Measurements from ENCODE around the gene CRISP2.
"Not testable (repeated sequence)": the region's sequence is repeated elsewhere in the genome, so short reads cannot be mapped to it uniquely, and the experiment has no call there.

Gene CRISP2
- 0 reads per million in 4 experiments for total RNA-seq

- no peak for DNase-seq
These were observed at the start of gene CRISP2 for GRCh38 chr6:49713346-49713745. TSS of gene CRISP2 (minus strand) at chr6:49713543. CDS start at chr6:49709196, 4,347 bp downstream.

GRCh38 chr6:49744259-49744658, 30.9 kb upstream of the CRISP2 start, which contains the start of gene CRISP3:
TSS of gene CRISP3 (minus strand) at chr6:49744388. CDS start at chr6:49744367, 21 bp downstream.
- no peak for DNase-seq

- DNase-seq: no peak
These were observed 30.1 kb upstream of the CRISP2 start for GRCh38 chr6:49743429-49743828.

- DNase-seq: no peak
These were observed 26.1 kb upstream of the CRISP2 start for GRCh38 chr6:49739423-49739822.

GRCh38 chr6:49736017-49736508, 22.7 kb upstream of the CRISP2 start:
- no peak for DNase-seq

GRCh38 chr6:49733680-49734079, 20.3 kb upstream of the CRISP2 start:
- no peak for DNase-seq

GRCh38 chr6:49732781-49733180, 19.4 kb upstream of the CRISP2 start:
- DNase-seq: no peak

- no peak for DNase-seq
These were observed 16.9 kb upstream of the CRISP2 start for GRCh38 chr6:49730251-49730650.

- not testable (repeated sequence) for DNase-seq
These were observed 10.6 kb upstream of the CRISP2 start for GRCh38 chr6:49723917-49724316.

- no peak for DNase-seq
These were observed 8.0 kb upstream of the CRISP2 start for GRCh38 chr6:49721297-49721696.

GRCh38 chr6:49720372-49720771, 7.0 kb upstream of the CRISP2 start:
- DNase-seq: no peak

GRCh38 chr6:49698478-49698877, 14.9 kb downstream of the CRISP2 start:
- no peak for DNase-seq

GRCh38 chr6:49693512-49693911, 19.8 kb downstream of the CRISP2 start:
- no peak for DNase-seq

- DNase-seq: no peak
These were observed 20.8 kb downstream of the CRISP2 start for GRCh38 chr6:49692534-49692933.

GRCh38 chr6:49676671-49677281, 36.6 kb downstream of the CRISP2 start:
- no peak for DNase-seq

- DNase-seq: no peak
These were observed 37.5 kb downstream of the CRISP2 start for GRCh38 chr6:49675816-49676215.

- DNase-seq: no peak
These were observed 45.2 kb downstream of the CRISP2 start for GRCh38 chr6:49668083-49668511.

- DNase-seq: no peak
These were observed 46.2 kb downstream of the CRISP2 start for GRCh38 chr6:49666930-49667757.

- DNase-seq: no peak
These were observed 46.9 kb downstream of the CRISP2 start for GRCh38 chr6:49666480-49666879.

- no peak for DNase-seq
These were observed 48.5 kb downstream of the CRISP2 start for GRCh38 chr6:49664817-49665216.

GRCh38 chr6:49664054-49664453, 49.3 kb downstream of the CRISP2 start:
- not testable (repeated sequence) for DNase-seq

GRCh38 chr6:49662892-49663261, 50.5 kb downstream of the CRISP2 start:
- DNase-seq: no peak

GRCh38 chr6:49662231-49662891, 51.0 kb downstream of the CRISP2 start:
- DNase-seq: no peak
